SK-N-SH (cell line): Measurements from ENCODE around the gene PARP9. TPM values are rescaled to one million over a fixed set of nuclear protein-coding genes. Genes with fewer than 3 reads are reported as not detected.
"Not testable (repeated sequence)": the region's sequence is repeated elsewhere in the genome, so short reads cannot be mapped to it uniquely, and the experiment has no call there.

ENCODE experiments used
- CTCF ChIA-PET: fragments of 300-600, 350-600 bp; formaldehyde crosslinking; extraction: SDS; loops from one replicate; lab custom pipeline; 2021; lab: Yijun Ruan, JAX
- POLR2A ChIA-PET: fragments of 350-600 bp; sonication (Branson Sonifier 250); formaldehyde crosslinking; extraction: SDS; loops from one replicate; lab custom pipeline; 2020; ENCODE audit warnings: antibody characterized with exemption, inconsistent platforms; lab: Yijun Ruan, JAX
- DNase-seq: peaks from one replicate; pipeline ENCODE4 v3.0.0; 2012
- H2AFZ ChIP-seq: fragments of 200-600 bp; sonication (generic); 2 replicates; pipeline ENCODE4 v1.8.1; 2016; ENCODE audit warnings: antibody characterized with exemption, mild to moderate bottlenecking, low read depth
- H3F3A ChIP-seq: fragments of 200-600 bp; sonication (generic); replicated peaks from 2 replicates; pipeline ENCODE3; 2016; ENCODE audit warnings: antibody characterized with exemption, mild to moderate bottlenecking; ENCODE audit not compliant: insufficient read depth
- H3K27ac ChIP-seq, 2 experiments: fragments of 200-500 bp in 1 of 2; fragments of 200-600 bp in 1 of 2; sonication (Bioruptor generic) in 1 of 2; sonication (generic), shearing (Covaris generic) in 1 of 2; 2 replicates each; pipeline versions ENCODE4 v1.5.1 to v1.6.1; 2014 to 2016; ENCODE audit warnings: low read depth in 2 of 2, inconsistent platforms in 1 of 2, low read length in 1 of 2, mild to moderate bottlenecking in 1 of 2, mixed read lengths in 1 of 2
- H3K27me3 ChIP-seq: fragments of 200-600 bp; sonication (generic), shearing (Covaris generic); 2 replicates; pipeline ENCODE4 v1.6.1; 2016; ENCODE audit warnings: mixed run types; ENCODE audit not compliant: insufficient read depth
- H3K36me3 ChIP-seq, 2 experiments: fragments of 200-500 bp in 1 of 2; fragments of 200-600 bp in 1 of 2; sonication (Bioruptor generic) in 1 of 2; sonication (generic) in 1 of 2; replicated peaks in 1 of 2; 2 replicates each; pipeline versions ENCODE3 to v1.5.1; 2014 to 2016; ENCODE audit warnings: low read length in 1 of 2, mild to moderate bottlenecking in 1 of 2; ENCODE audit not compliant: insufficient read depth in 2 of 2, control insufficient read depth in 1 of 2
- H3K4me1 ChIP-seq, 2 experiments: fragments of 200-500 bp in 1 of 2; fragments of 200-600 bp in 1 of 2; sonication (Bioruptor generic) in 1 of 2; sonication (generic), shearing (Covaris generic) in 1 of 2; 2 replicates each; pipeline versions ENCODE4 v1.5.1 to v1.6.1; 2014 to 2016; ENCODE audit warnings: low read depth in 1 of 2, low read length in 1 of 2, mixed run types in 1 of 2; ENCODE audit not compliant: insufficient read depth in 2 of 2, control insufficient read depth in 1 of 2
- H3K4me2 ChIP-seq: fragments of 200-600 bp; sonication (generic), shearing (Covaris generic); 2 replicates; pipeline ENCODE4 v1.6.1; 2017; ENCODE audit warnings: mixed run types
- H3K4me3 ChIP-seq, 2 experiments: fragments of 200-500 bp in 1 of 2; fragments of 200-600 bp in 1 of 2; sonication (Bioruptor generic) in 1 of 2; sonication (generic), shearing (Covaris generic) in 1 of 2; 2 replicates each; pipeline versions ENCODE4 v1.5.1 to v1.8.1; 2014 to 2016; ENCODE audit warnings: low read depth in 2 of 2, inconsistent platforms in 1 of 2, low read length in 1 of 2, mild to moderate bottlenecking in 1 of 2, mixed read lengths in 1 of 2, moderate library complexity in 1 of 2
- H3K79me2 ChIP-seq: fragments of 200-600 bp; sonication (generic); 2 replicates; pipeline ENCODE4 v1.8.1; 2017; ENCODE audit warnings: mild to moderate bottlenecking; ENCODE audit not compliant: insufficient read depth
- H3K9ac ChIP-seq: fragments of 200-600 bp; sonication (generic); 2 replicates; pipeline ENCODE4 v1.6.1; 2017; ENCODE audit warnings: mixed run types
- H3K9me2 ChIP-seq: fragments of 200-600 bp; sonication (generic); 2 replicates; pipeline ENCODE4 v1.6.1; 2017; ENCODE audit warnings: mixed run types
- H3K9me3 ChIP-seq: fragments of 200-600 bp; sonication (generic); 2 replicates; pipeline ENCODE4 v1.6.1; 2017; ENCODE audit warnings: mixed run types, mild to moderate bottlenecking, moderate library complexity
- H4K20me1 ChIP-seq: fragments of 200-600 bp; sonication (generic); 2 replicates; pipeline ENCODE4 v1.6.1; 2017; ENCODE audit warnings: mild to moderate bottlenecking, mixed run types; ENCODE audit not compliant: insufficient read depth
- ELF1 ChIP-seq: IDR thresholded peaks from 2 replicates; pipeline ENCODE4 v1.4.0; 2012
- EZH2phosphoT487 ChIP-seq: fragments of 200-600 bp; sonication (generic); IDR thresholded peaks from 2 replicates; pipeline ENCODE4 v1.6.1; 2017; ENCODE audit warnings: low read depth, mixed run types, mild to moderate bottlenecking, antibody characterized with exemption, moderate library complexity, borderline replicate concordance
- FOSL2 ChIP-seq: IDR thresholded peaks from 2 replicates; pipeline ENCODE4 v1.4.0; 2012; ENCODE audit warnings: low read depth, mild to moderate bottlenecking, moderate library complexity, borderline replicate concordance
- JUND ChIP-seq: IDR thresholded peaks from 2 replicates; pipeline ENCODE4 v1.4.0; 2012
- NFIC ChIP-seq: IDR thresholded peaks from 2 replicates; pipeline ENCODE4 v1.4.0; 2012; ENCODE audit warnings: borderline replicate concordance
- RXRA ChIP-seq: IDR thresholded peaks from 2 replicates; pipeline ENCODE4 v1.4.0; 2012; ENCODE audit warnings: low read depth, mild to moderate bottlenecking, borderline replicate concordance
- SIN3A ChIP-seq: IDR thresholded peaks from 2 replicates; pipeline ENCODE4 v1.6.1; 2012; ENCODE audit warnings: low read depth, mild to moderate bottlenecking, low read length, moderate library complexity, borderline replicate concordance
- TAF1 ChIP-seq: IDR thresholded peaks from 2 replicates; pipeline ENCODE4 v1.6.1; 2012; ENCODE audit warnings: low read depth, mild to moderate bottlenecking, low read length, moderate library complexity, borderline replicate concordance
- TCF12 ChIP-seq: IDR thresholded peaks from 2 replicates; pipeline ENCODE4 v1.4.0; 2012
- USF1 ChIP-seq: IDR thresholded peaks from 2 replicates; pipeline ENCODE4 v1.4.0; 2012; ENCODE audit warnings: low read depth, borderline replicate concordance
- WGBS: methylation state at CpG from one replicate; pipeline ENCODE4 v1.1.6; 2017; ENCODE audit warnings: low lambda C conversion rate; 5-methylcytosine and 5-hydroxymethylcytosine counted together
- polyA plus RNA-seq, 3 experiments: library from polyadenylated mRNA; depleted of rRNA; stranded (reverse); fragments of >200 nt; gene quantifications; 2 replicates each; pipeline ENCODE4 v1.2.3, GENCODE V29; 2012

PARP9 gene
- polyA plus RNA-seq, 1 of the 3 experiments (the other 2 are of a cell fraction) = 13.5 TPM

GRCh38 chr3:122576174-122576940 lies 12.3 kb upstream of the PARP9 start:
- H4K20me1 ChIP-seq = no peaks in the 10 kb centered on the region
- POLR2A ChIA-PET = interaction anchor here (0.9 kb wide), 1 partner anchor 12 kb away, joined by 8 read pairs; the partner anchor contains the start of genes DTX3L and PARP9

GRCh38 chr3:122572940-122573412 lies 8.9 kb upstream of the PARP9 start:
- H3K27ac ChIP-seq = no peak overlapping the region
- ChIA-PET POLR2A (no interaction called here), CTCF (no interaction called here)
- no peaks in the 10 kb centered on the region for H3F3A ChIP-seq
- no peak overlapping the region for H3K4me2 ChIP-seq
- peaks cover 0 to 6% of the 10 kb centered on the region in 2 experiments; a peak in 1 of 4 replicates for H3K4me1 ChIP-seq
- DNase-seq = no peak
- no peak overlapping the region for H2AFZ ChIP-seq
- H4K20me1 ChIP-seq = no peaks in the 10 kb centered on the region
- no peaks in the 10 kb centered on the region for H3K9me3 ChIP-seq
- H3K27me3 ChIP-seq = no peaks in the 10 kb centered on the region
- TF ChIP-seq TCF12 (no peak), FOSL2 (0 out of 2 replicates have a peak, but pooled peaks have one; percentile 4), JUND (no peak)
- no peak overlapping the region for H3K9ac ChIP-seq
- no peak overlapping the region for H3K4me3 ChIP-seq
- no peaks in the 10 kb centered on the region for H3K9me2 ChIP-seq
- 80% methylated on average over 3 of the region's 3 CpGs for WGBS
- peaks cover 8 to 25% of the 10 kb centered on the region in 2 experiments for H3K36me3 ChIP-seq
- H3K79me2 ChIP-seq = no peaks in the 10 kb centered on the region

More at GRCh38 chr3:122576174-122576940, 12.3 kb upstream of the PARP9 start:
- no peak for DNase-seq
- H3K36me3 ChIP-seq = peaks cover 3 to 4% of the 10 kb centered on the region in 2 experiments
- H3K4me3 ChIP-seq = no peak overlapping the region
- no peak for TF ChIP-seq USF1
- no peak for TF ChIP-seq ELF1
- no peak for TF ChIP-seq EZH2phosphoT487
- no peak for TF ChIP-seq TAF1
- CTCF ChIA-PET = no interaction called here
- peaks cover 5% of the 10 kb centered on the region; the same call in 1 of the 2 replicates for H3K9me3 ChIP-seq
- H3K27ac ChIP-seq = no peak overlapping the region
- H3K9ac ChIP-seq = no peak overlapping the region
- no peaks in the 10 kb centered on the region for H3F3A ChIP-seq
- no peaks in the 10 kb centered on the region for H3K27me3 ChIP-seq
- H3K4me1 ChIP-seq = peaks cover 0 to 6% of the 10 kb centered on the region in 2 experiments; a peak in 1 of 4 replicates
- H3K79me2 ChIP-seq = no peaks in the 10 kb centered on the region
- no peak overlapping the region for H2AFZ ChIP-seq
- 88% methylated on average over 7 of the region's 8 CpGs for WGBS
- H3K9me2 ChIP-seq = no peaks in the 10 kb centered on the region
- H3K4me2 ChIP-seq = no peak overlapping the region

- Histone ChIP-seq H3K4me3 (no peak overlapping the region), H4K20me1 (no peaks in the 10 kb centered on the region), H2AFZ (no peak overlapping the region), H3K9ac (no peak overlapping the region), H3K4me1 (peaks cover 2 to 10% of the 10 kb centered on the region in 2 experiments; a peak in 2 of 4 replicates), H3K9me3 (no peaks in the 10 kb centered on the region), H3K4me2 (no peak overlapping the region), H3K9me2 (no peaks in the 10 kb centered on the region), H3K36me3 (peaks cover 17 to 42% of the 10 kb centered on the region in 2 experiments), H3K27ac (no peak overlapping the region), H3K79me2 (peaks cover 10% of the 10 kb centered on the region), H3F3A (no peaks in the 10 kb centered on the region), H3K27me3 (no peaks in the 10 kb centered on the region)
- WGBS = 93% methylated on average over 3 of the region's 3 CpGs
- POLR2A ChIA-PET = no interaction called here
- CTCF ChIA-PET = interaction anchor here (0.7 to 1.6 kb wide), 3 partner anchors 10 to 1941 kb away, joined by 3 to 5 read pairs (median 4); no protein-coding TSS in a partner anchor
- TF ChIP-seq RXRA = no peak
- no peak for TF ChIP-seq NFIC
- TF ChIP-seq SIN3A = no peak
- DNase-seq = no peak
Measured at GRCh38 chr3:122568755-122569154, 4.7 kb upstream of the PARP9 start.

GRCh38 chr3:122568131-122568530 lies 4.0 kb upstream of the PARP9 start:
- H4K20me1 ChIP-seq, H3F3A ChIP-seq, H3K4me2 ChIP-seq, H3K9me3 ChIP-seq, DNase-seq, H3K9ac ChIP-seq, H3K9me2 ChIP-seq, POLR2A ChIA-PET, H3K27me3 ChIP-seq, H2AFZ ChIP-seq, H3K4me3 ChIP-seq, H3K27ac ChIP-seq: not testable (repeated sequence)
- 97% methylated on average over 7 of the region's 7 CpGs for WGBS
- H3K36me3 ChIP-seq = peaks cover 17 to 42% of the 10 kb centered on the region in 2 experiments
- peaks cover 6 to 10% of the 10 kb centered on the region in 2 experiments; a peak in 2 of 4 replicates for H3K4me1 ChIP-seq
- peaks cover 10% of the 10 kb centered on the region for H3K79me2 ChIP-seq
- CTCF ChIA-PET = interaction anchor here (1.1 to 1.6 kb wide), 2 partner anchors 11 to 111 kb away, joined by 4 to 5 read pairs; no protein-coding TSS in a partner anchor
